HCT116 (cell line): Measurements from ENCODE around the gene PRR12. TPM values are rescaled to one million over a fixed set of nuclear protein-coding genes. Genes with fewer than 3 reads are reported as not detected.

Experiments used
- ATAC-seq: fragments of 200-7000 bp; cut with Tn5 transposase; 2 replicates; pipeline ENCODE4 v1.9.1; 2020; ENCODE audit warnings: mild to moderate bottlenecking, moderate library complexity
- BruUV-seq: library from RNA; stranded (reverse); fragments of 400-500 nt; replicated peaks from 2 replicates; lab custom pipeline; 2021; lab: Mats Ljungman, UMichigan
- CTCF ChIA-PET: fragments of 300-600 bp; sonication (Branson Sonifier 250); formaldehyde crosslinking; loops from one replicate; lab custom pipeline; 2021; ENCODE audit warnings: antibody characterized with exemption; lab: Charles Lee
- POLR2A ChIA-PET: fragments of 300-600, 350-600 bp; sonication (Branson Sonifier 250); formaldehyde crosslinking; loops from one replicate; lab custom pipeline; 2021; ENCODE audit warnings: antibody characterized with exemption; lab: Charles Lee
- RAD21 ChIA-PET, 2 experiments: fragments of 300-600 bp; sonication (Branson Sonifier 250); formaldehyde crosslinking; loops; one replicate each; lab custom pipeline; 2023; ENCODE audit warnings: low total read pairs in 2 of 2; ENCODE audit not compliant: uncharacterized antibody in 2 of 2, unreplicated experiment in 2 of 2, low non-redundant PET in 1 of 2; lab: Charles Lee
- DNase-seq: peaks from one replicate; pipeline ENCODE4 v3.0.0-alpha.2; 2010; ENCODE audit warnings: low read depth, low spot score
- H2AFZ ChIP-seq: fragments of 200-600 bp; shearing (Covaris generic), sonication (generic); 2 replicates; pipeline ENCODE4 v1.6.1; 2017; ENCODE audit warnings: low read depth, mixed run types, mixed read lengths, antibody characterized with exemption, low read length; ENCODE audit not compliant: poor library complexity, severe bottlenecking
- H3K27ac ChIP-seq: 2 replicates; pipeline ENCODE4 v1.5.1; 2012; ENCODE audit warnings: low read depth, low read length
- H3K27me3 ChIP-seq: fragments of 200-600 bp; sonication (generic); 2 replicates; pipeline ENCODE4 v1.6.1; 2016; ENCODE audit warnings: mixed run types, low read length, mixed read lengths; ENCODE audit not compliant: insufficient read depth
- H3K36me3 ChIP-seq, 2 experiments: fragments of 200-500 bp in 1 of 2; fragments of 200-600 bp in 1 of 2; sonication (Bioruptor generic) in 1 of 2; sonication (generic) in 1 of 2; 2 replicates each; pipeline versions ENCODE4 v1.5.1 to v1.6.1; 2014 to 2016; ENCODE audit warnings: low read length in 2 of 2, inconsistent platforms in 1 of 2, mixed read lengths in 1 of 2, mixed run types in 1 of 2; ENCODE audit not compliant: insufficient read depth in 2 of 2, control insufficient read depth in 1 of 2
- H3K4me1 ChIP-seq, 2 experiments: fragments of 200-600 bp in 1 of 2; sonication (generic) in 1 of 2; 2 replicates each; pipeline versions ENCODE4 v1.5.1 to v1.6.1; 2012 to 2017; ENCODE audit warnings: low read length in 2 of 2, inconsistent platforms in 1 of 2, mild to moderate bottlenecking in 1 of 2, mixed read lengths in 1 of 2, mixed run types in 1 of 2, moderate library complexity in 1 of 2; ENCODE audit not compliant: insufficient read depth in 2 of 2, control insufficient read depth in 1 of 2
- H3K4me2 ChIP-seq: fragments of 200-600 bp; sonication (generic); 2 replicates; pipeline ENCODE4 v1.6.1; 2017; ENCODE audit warnings: mixed run types, low read length, mixed read lengths
- H3K4me3 ChIP-seq, 2 experiments: fragments of 200-600 bp in 1 of 2; sonication (generic) in 1 of 2; replicated peaks in 1 of 2; 2 replicates each; pipeline ENCODE4 v1.5.1; 2011 to 2016; ENCODE audit warnings: low read length in 2 of 2, control low read depth in 1 of 2, low read depth in 1 of 2, mild to moderate bottlenecking in 1 of 2, mixed read lengths in 1 of 2, mixed run types in 1 of 2
- H3K79me2 ChIP-seq: fragments of 200-600 bp; sonication (generic); 2 replicates; pipeline ENCODE4 v1.6.1; 2017; ENCODE audit warnings: mild to moderate bottlenecking, mixed run types, low read length, moderate library complexity, mixed read lengths; ENCODE audit not compliant: insufficient read depth
- H3K9ac ChIP-seq: fragments of 200-600 bp; sonication (generic); 2 replicates; pipeline ENCODE4 v1.6.1; 2016; ENCODE audit warnings: low read length, mixed read lengths
- H3K9me2 ChIP-seq: fragments of 200-600 bp; sonication (generic), shearing (Covaris generic); 2 replicates; pipeline ENCODE4 v1.6.1; 2017; ENCODE audit warnings: mixed run types, mild to moderate bottlenecking, moderate library complexity; ENCODE audit not compliant: insufficient read depth
- H3K9me3 ChIP-seq, 2 experiments: fragments of 200-500 bp in 1 of 2; fragments of 200-600 bp in 1 of 2; sonication (Bioruptor generic) in 1 of 2; sonication (generic) in 1 of 2; 2 replicates each; pipeline ENCODE4 v1.6.1; 2014 to 2017; ENCODE audit warnings: low read length in 2 of 2, mixed read lengths in 2 of 2, inconsistent platforms in 1 of 2, low read depth in 1 of 2, mild to moderate bottlenecking in 1 of 2, mixed run types in 1 of 2, moderate library complexity in 1 of 2; ENCODE audit not compliant: control insufficient read depth in 1 of 2, insufficient read depth in 1 of 2
- H4K20me1 ChIP-seq: fragments of 200-600 bp; sonication (generic), shearing (Covaris generic); 2 replicates; pipeline ENCODE4 v1.6.1; 2017; ENCODE audit warnings: mixed run types, mild to moderate bottlenecking, moderate library complexity; ENCODE audit not compliant: insufficient read depth
- CBX3 ChIP-seq: IDR thresholded peaks from 2 replicates; pipeline ENCODE4 v1.6.1; 2012; ENCODE audit warnings: low read depth
- POLR2A ChIP-seq: IDR thresholded peaks from 2 replicates; pipeline ENCODE4 v1.7.0; 2011; ENCODE audit warnings: borderline replicate concordance; ENCODE audit not compliant: insufficient read depth, insufficient read length; ENCODE audit errors: extremely low read depth
- POLR2AphosphoS5 ChIP-seq: IDR thresholded peaks from 2 replicates; pipeline ENCODE4 v1.6.1; 2011; ENCODE audit warnings: mild to moderate bottlenecking, low read depth, low read length, moderate library complexity
- REST ChIP-seq: IDR thresholded peaks from 2 replicates; pipeline ENCODE4 v1.6.1; 2012; ENCODE audit warnings: low read depth
- SRF ChIP-seq: IDR thresholded peaks from 2 replicates; pipeline ENCODE4 v1.6.1; 2012; ENCODE audit warnings: low read depth
- intact Hi-C: fragments of 100-400 bp; cut with micrococcal nuclease; formaldehyde crosslinking; loops from 2 replicates; pipeline ENCODE4 v1.10.0; 2022
- total RNA-seq: library from RNA; stranded (reverse); gene quantifications from one replicate; pipeline ENCODE4 v1.2.1, GENCODE V29; 2021; ENCODE audit not compliant: unreplicated experiment

Gene PRR12
- total RNA-seq, 1 experiment from 2014 or later, result 26.9 TPM

GRCh38 chr19:49654581-49654980 lies 63.6 kb downstream of the PRR12 start:
- peaks cover 38 to 55% of the 10 kb centered on the region in 2 experiments; a peak in 3 of 4 replicates for H3K36me3 ChIP-seq
- ChIA-PET RAD21 (no interaction called here), CTCF (interaction anchor here (1.2 kb wide), 1 partner anchor 17 kb away, joined by 3 read pairs; no protein-coding TSS in a partner anchor), POLR2A (no interaction called here)
- H3K9me3 ChIP-seq, result no peaks in the 10 kb centered on the region
- no peak overlapping the region for H2AFZ ChIP-seq
- H3K27ac ChIP-seq, result no peak overlapping the region
- no peaks in the 10 kb centered on the region for H3K9me2 ChIP-seq
- BruUV-seq, result no TSS peak
- intact Hi-C loops, result no loop called here
- no peaks in the 10 kb centered on the region for H4K20me1 ChIP-seq
- no peak overlapping the region for H3K4me2 ChIP-seq
- H3K4me3 ChIP-seq, result no peak overlapping the region
- DNase-seq (no peak), ATAC-seq (no peak)
- no peaks in the 10 kb centered on the region for H3K27me3 ChIP-seq
- H3K4me1 ChIP-seq, result no peaks in the 10 kb centered on the region
- no peak overlapping the region for H3K9ac ChIP-seq
- no peak for TF ChIP-seq POLR2AphosphoS5
- TF ChIP-seq SRF, result no peak
- TF ChIP-seq REST, result no peak
- TF ChIP-seq CBX3, result no peak
- TF ChIP-seq POLR2A, result no peak
- H3K79me2 ChIP-seq, result peaks cover 18% of the 10 kb centered on the region; the same call in 1 of the 2 replicates
